GM21529 (cell line): Measurements from ENCODE around the gene ARMC9.
"Not testable (repeated sequence)": the region's sequence is repeated elsewhere in the genome, so short reads cannot be mapped to it uniquely, and the experiment has no call there.

Source experiments
- ATAC-seq: cut with Tn5 transposase; IDR thresholded peaks from one replicate; pipeline ENCODE4 v1.9.1; 2021; ENCODE audit not compliant: unreplicated experiment

ARMC9 gene

GRCh38 chr2:231181860-231182512 lies 16.4 kb upstream of the ARMC9 start:
- ATAC-seq = peak; percentile 63

GRCh38 chr2:231182513-231182899 lies 15.9 kb upstream of the ARMC9 start:
- no peak for ATAC-seq

GRCh38 chr2:231183851-231184250 lies 14.6 kb upstream of the ARMC9 start:
- ATAC-seq = no peak

GRCh38 chr2:231184319-231184718 lies 14.1 kb upstream of the ARMC9 start:
- ATAC-seq = no peak

- ATAC-seq = no peak
These were observed 13.2 kb upstream of the ARMC9 start for GRCh38 chr2:231185050-231185725.

GRCh38 chr2:231185886-231186285 lies 12.5 kb upstream of the ARMC9 start:
- ATAC-seq = no peak

GRCh38 chr2:231186325-231186724 lies 12.1 kb upstream of the ARMC9 start:
- ATAC-seq = no peak

GRCh38 chr2:231187736-231188505 lies 10.5 kb upstream of the ARMC9 start:
- ATAC-seq = no peak

GRCh38 chr2:231188506-231189170 lies 9.8 kb upstream of the ARMC9 start:
- ATAC-seq = no peak

GRCh38 chr2:231189171-231189530 lies 9.3 kb upstream of the ARMC9 start:
- ATAC-seq = no peak

GRCh38 chr2:231189571-231190495 lies 8.6 kb upstream of the ARMC9 start:
- ATAC-seq = no peak

- no peak for ATAC-seq
These were observed 7.8 kb upstream of the ARMC9 start for GRCh38 chr2:231190531-231191197.

- no peak for ATAC-seq
These were observed 6.2 kb upstream of the ARMC9 start for GRCh38 chr2:231191896-231192872.

- no peak for ATAC-seq
These were observed 5.2 kb upstream of the ARMC9 start for GRCh38 chr2:231193216-231193615.

- ATAC-seq = no peak
These were observed 1.8 kb upstream of the ARMC9 start for GRCh38 chr2:231196592-231196991.

GRCh38 chr2:231197196-231197595 lies 1.2 kb upstream of the ARMC9 start:
- ATAC-seq = not testable (repeated sequence)

GRCh38 chr2:231197706-231198290 lies 633 bp upstream of the ARMC9 start:
- no peak for ATAC-seq

- no peak for ATAC-seq
These were observed 788 bp downstream of the ARMC9 start for GRCh38 chr2:231199219-231199618.
